Stimulated activated naive CD8-positive, alpha-beta T cell treated with anti-CD3 and anti-CD28 coated beads, Interleukin-15, Interleukin-2, amounts not matched to agents 100 U/mL and 50 U/mL, for 24 hours (primary cell): Measurements from ENCODE around the gene PRDM11.
"Not testable (repeated sequence)": the region's sequence is repeated elsewhere in the genome, so short reads cannot be mapped to it uniquely, and the experiment has no call there.

Source experiments
- ATAC-seq: fragments of 150-1000 bp; cut with Tn5 transposase; one replicate; pipeline ENCODE4 v1.10.0; 2021
- DNase-seq: peaks from one replicate; pipeline ENCODE4 v3.0.0; 2021

PRDM11 gene

GRCh38 chr11:45146072-45147016 is at the start of gene PRDM11:
TSS of gene PRDM11 (plus strand) at chr11:45146639. CDS start at chr11:45181767, 35,128 bp downstream.
- DNase-seq (peak; percentile 61), ATAC-seq (peak; percentile 28)

GRCh38 chr11:45097721-45098493 is 48.5 kb upstream of the PRDM11 start:
- ATAC-seq (no peak), DNase-seq (peak; percentile 50)

- ATAC-seq (no peak), DNase-seq (no peak)
Measured at GRCh38 chr11:45098929-45099328, 47.5 kb upstream of the PRDM11 start.

- DNase-seq, result no peak
- no peak for ATAC-seq
Measured at GRCh38 chr11:45100339-45100738, 46.1 kb upstream of the PRDM11 start.

- ATAC-seq (peak; percentile 1), DNase-seq (no peak)
Measured at GRCh38 chr11:45102361-45102809, 44.1 kb upstream of the PRDM11 start.

GRCh38 chr11:45102810-45103621 is 43.4 kb upstream of the PRDM11 start:
- peak; percentile 66 for DNase-seq
- peak; percentile 97 for ATAC-seq

GRCh38 chr11:45104006-45104789 is 42.2 kb upstream of the PRDM11 start:
- ATAC-seq (no peak), DNase-seq (no peak)

- DNase-seq (no peak), ATAC-seq (no peak)
Measured at GRCh38 chr11:45104790-45105084, 41.7 kb upstream of the PRDM11 start.

GRCh38 chr11:45105233-45105983 is 41.0 kb upstream of the PRDM11 start:
- ATAC-seq, result peak; percentile 30
- DNase-seq, result peak; percentile 68

GRCh38 chr11:45105984-45106375 is 40.5 kb upstream of the PRDM11 start:
- DNase-seq, result no peak
- no peak for ATAC-seq

GRCh38 chr11:45106440-45106839 is 40.0 kb upstream of the PRDM11 start:
- ATAC-seq, result no peak
- no peak for DNase-seq

- ATAC-seq, result no peak
- DNase-seq, result no peak
Measured at GRCh38 chr11:45107029-45107428, 39.4 kb upstream of the PRDM11 start.

- ATAC-seq (no peak), DNase-seq (no peak)
Measured at GRCh38 chr11:45108070-45109064, 38.1 kb upstream of the PRDM11 start.

- DNase-seq, result no peak
- ATAC-seq, result no peak
Measured at GRCh38 chr11:45109400-45109799, 37.0 kb upstream of the PRDM11 start.

- DNase-seq (peak; percentile 19), ATAC-seq (no peak)
Measured at GRCh38 chr11:45110562-45110961, 35.9 kb upstream of the PRDM11 start.

GRCh38 chr11:45113807-45114206 is 32.6 kb upstream of the PRDM11 start:
- DNase-seq (no peak), ATAC-seq (no peak)

GRCh38 chr11:45127836-45128235 is 18.6 kb upstream of the PRDM11 start:
- DNase-seq, ATAC-seq: not testable (repeated sequence)

- ATAC-seq (no peak), DNase-seq (no peak)
Measured at GRCh38 chr11:45133878-45134277, 12.6 kb upstream of the PRDM11 start.

- peak; percentile 68 for ATAC-seq
Measured at GRCh38 chr11:45141171-45141570, 5.3 kb upstream of the PRDM11 start.

More at GRCh38 chr11:45141171-45141570, 5.3 kb upstream of the PRDM11 start:
- DNase-seq, result no peak
